ENCODE measurements around the gene TNS4.

The TNS4 gene

GRCh38 chr17:40534371-40535189 is 33.2 kb upstream of the TNS4 start:
- no peak for DNase-seq

DNA sequence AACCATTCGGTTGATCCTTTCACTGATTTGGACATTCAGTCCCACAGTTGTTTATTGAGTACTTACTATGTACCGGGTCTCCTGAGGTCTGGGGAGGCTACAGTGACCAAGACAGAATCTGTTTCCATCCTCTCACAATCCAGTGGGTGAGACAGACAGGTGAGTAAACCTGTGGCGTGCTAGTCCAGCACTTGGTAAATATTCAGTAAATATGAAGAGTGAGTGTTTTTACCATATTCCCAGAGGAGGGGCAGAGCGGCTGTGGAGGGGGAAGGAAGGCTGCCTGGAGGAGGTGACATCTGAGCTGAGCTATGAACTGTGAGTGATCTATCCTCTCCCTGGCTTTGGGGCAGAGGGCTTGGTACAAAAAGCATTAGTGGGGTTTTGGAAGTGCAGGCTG is 32.5 kb upstream of the TNS4 start:
- no peak for DNase-seq

GRCh38 chr17:40532520-40533253 is 31.3 kb upstream of the TNS4 start:
- DNase-seq = no peak

DNA sequence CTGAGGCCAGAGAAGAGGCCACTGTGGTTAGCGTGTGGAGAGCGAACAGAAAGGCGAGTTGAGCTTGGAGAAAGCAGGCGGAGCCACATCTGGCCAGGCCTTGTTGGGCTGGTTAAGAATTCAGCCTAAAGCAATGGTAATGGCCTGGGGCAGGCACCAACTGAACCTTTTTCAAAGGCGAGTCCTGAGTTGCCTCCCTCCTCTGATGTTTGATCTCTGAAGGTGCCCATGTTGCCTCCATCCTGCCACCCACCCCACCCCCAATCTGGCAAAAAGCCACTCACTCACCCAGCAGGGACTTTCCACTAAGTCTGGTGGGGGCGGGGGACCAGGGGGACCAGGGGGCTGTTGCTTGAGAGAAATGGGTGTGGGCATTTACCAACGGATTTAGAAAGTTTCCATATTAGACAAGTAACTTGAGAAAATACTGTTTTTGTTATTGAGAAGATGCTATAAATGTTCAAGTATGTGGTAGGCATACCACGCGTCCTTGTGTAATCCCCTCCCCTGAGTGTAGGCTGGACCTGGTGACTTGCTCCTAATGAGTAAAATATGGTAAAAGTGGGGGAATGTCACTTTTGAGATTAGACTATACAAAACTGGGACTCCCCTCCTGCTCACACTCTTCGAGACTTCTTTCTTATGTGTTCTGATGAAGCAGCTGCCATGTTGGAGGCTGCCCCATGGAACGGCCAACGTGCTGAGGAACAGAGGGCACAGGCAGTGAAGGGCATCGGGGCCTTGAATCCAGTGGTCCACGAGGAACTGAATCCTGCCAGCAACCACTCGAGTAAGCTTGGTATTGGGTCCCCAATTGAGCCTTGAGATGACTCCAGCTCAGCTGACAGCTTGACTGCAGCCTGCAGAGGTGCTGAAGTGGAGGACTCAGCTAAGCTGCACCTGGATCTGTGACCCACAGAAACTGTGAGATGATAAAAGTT is 29.9 kb upstream of the TNS4 start:
- DNase-seq = no peak

DNA sequence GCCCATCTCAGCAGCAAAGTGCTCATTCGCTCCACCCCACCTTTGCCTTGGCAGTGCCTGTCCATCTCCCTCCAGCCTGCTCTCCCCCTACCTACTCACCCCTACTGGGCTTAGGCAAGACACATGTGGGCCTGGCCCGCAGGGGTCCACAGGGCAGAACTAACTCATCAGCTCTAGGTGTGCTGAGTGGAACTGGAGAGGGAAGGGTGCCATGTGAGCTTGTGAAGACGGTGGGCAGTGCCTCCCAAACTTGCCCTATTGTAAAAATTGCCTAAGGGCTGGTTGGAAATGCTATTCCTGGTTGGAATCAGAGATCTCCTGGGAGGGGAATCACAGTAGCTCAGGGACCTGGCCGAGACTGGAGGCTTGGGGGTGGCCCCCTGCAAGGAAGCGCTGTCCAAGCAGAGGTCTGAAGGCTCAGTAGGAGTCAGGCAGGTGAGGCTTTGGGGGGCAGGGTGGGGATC is 29.1 kb upstream of the TNS4 start:
- DNase-seq = no peak

GRCh38 chr17:40529991-40530390 is 28.6 kb upstream of the TNS4 start:
- no peak for DNase-seq

- DNase-seq = no peak
Measured at GRCh38 chr17:40528692-40529417, 27.4 kb upstream of the TNS4 start.

GRCh38 chr17:40526668-40527067 is 25.2 kb upstream of the TNS4 start:
- DNase-seq = no peak

DNA sequence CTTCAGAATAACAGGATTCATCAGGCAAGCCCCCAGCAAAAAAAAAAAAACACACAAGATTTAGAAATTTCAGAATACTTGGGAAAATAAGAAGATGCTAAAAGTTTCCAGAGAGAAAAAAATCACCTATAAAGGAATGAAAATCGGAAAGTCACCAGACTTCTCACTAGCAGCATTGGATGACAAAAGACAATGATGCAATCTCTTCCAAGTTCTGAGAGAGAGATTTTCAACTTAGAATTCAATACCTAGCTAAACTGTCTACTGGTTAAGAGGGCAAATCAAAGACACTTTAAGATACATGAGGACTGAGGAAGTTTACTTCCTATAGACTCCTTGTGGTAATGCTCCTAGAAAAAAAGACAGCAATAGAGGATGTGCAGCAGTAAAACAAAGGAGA is 23.9 kb upstream of the TNS4 start:
- DNase-seq = no peak

DNA sequence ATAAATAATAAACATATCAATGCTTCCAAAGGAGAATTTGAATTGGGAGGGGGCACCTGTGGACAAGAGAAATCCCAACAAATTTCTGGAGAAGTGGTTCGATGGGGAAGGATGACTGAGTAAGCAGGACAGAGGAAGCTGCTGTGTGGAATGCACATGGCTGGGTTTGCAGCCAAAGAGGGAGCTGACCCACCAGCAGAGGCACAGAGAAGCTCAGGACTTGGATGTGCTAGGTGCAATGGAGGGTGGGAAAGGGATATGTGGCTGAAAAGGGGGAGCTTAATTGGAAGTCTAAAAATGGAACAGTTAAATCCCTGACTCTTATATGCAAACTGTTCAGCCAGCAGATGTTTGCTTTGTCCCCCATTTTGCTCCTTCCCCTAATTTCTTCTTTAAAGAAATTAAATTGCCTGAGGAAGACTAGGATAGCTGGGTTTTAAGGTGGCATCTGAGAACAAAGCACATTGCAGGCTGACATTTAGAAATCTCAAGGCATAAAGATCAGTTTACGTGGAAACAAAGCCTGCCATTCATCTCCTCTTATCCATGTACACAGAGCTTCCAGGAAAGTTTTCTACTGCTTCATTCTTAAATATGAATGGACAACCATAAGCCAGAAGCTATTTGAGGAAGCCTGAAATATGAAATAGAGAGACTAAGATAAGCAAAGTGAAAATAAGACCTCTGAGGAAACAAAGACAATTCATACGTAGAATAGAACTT is 23.0 kb upstream of the TNS4 start:
- no peak for DNase-seq

DNA sequence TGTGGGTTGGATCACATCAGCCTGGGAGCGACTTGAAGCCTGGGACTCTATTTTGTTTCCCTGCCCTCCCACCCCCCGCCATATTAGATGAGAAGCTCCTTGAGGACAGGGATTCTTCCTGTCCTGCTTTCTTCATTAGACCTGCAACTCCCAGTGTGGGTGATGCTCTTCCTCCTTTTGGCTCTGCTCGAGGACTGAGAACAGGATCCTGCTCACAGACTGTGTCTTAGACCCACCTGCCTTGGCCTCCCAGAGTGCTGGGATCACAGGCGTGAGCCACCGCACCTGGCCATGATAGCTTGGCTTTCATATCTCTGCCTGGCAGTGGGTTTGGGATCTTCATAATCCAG is 21.5 kb upstream of the TNS4 start:
- DNase-seq = no peak

- no peak for DNase-seq
Measured at GRCh38 chr17:40522250-40522960, 21.0 kb upstream of the TNS4 start.

GRCh38 chr17:40520991-40521453 is 19.6 kb upstream of the TNS4 start:
- DNase-seq = no peak

- DNase-seq = no peak
Measured at GRCh38 chr17:40519089-40519775, 17.8 kb upstream of the TNS4 start.

DNA sequence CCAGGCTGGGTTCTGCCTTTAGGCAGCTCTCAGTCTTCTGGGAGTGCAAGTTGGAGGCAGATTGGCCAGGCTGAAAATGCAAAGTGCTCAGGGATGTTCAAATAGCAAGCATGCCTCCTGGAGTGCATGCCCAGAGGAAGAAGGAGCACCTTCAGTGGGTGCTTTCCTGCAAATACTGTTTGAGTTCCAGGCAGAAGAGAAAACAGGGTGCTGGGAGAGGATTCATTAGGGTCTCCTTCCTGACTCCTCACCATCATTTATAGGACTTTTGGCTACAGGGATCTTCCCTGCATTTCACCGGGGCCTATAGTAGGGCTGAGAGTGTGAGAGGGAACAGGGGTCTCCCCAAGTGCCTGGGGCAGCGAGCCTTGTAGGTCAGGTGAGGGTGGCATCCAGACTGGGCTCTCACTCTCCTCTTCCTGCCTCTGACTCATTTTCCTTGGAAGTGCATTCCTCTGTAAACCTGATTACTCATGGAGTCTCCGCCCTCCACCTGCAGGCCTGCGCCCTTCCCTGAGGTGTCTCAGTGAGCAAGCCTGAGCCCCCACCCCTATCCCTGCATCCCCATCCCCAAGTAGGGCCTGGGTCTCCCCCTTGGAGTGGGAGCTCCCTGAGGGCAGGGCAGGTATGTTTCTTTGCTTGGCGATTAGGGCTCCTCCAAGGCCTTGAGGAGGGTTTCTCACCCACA is 17.1 kb upstream of the TNS4 start:
- no peak for DNase-seq

DNA sequence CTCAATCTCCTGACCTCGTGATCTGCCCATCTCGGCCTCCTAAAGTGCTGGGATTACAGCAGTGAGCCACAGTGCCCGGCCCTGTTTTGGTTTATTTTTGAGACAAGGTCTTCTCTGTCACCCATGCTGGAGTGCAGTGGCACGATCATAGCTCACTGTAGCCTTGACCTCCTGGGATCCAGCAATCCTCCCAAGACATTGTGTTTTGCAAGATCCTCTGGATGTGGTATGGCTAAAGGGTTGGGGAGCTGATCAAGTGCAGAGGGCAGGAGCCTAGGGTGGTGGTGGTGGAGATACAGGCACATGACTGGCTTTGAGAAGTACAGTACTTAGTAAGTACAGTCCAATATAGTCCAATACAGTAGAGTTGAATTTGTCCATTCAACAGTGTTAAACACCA is 16.6 kb upstream of the TNS4 start:
- DNase-seq = no peak

GRCh38 chr17:40517286-40517662 is 15.9 kb upstream of the TNS4 start:
- no peak for DNase-seq

DNA sequence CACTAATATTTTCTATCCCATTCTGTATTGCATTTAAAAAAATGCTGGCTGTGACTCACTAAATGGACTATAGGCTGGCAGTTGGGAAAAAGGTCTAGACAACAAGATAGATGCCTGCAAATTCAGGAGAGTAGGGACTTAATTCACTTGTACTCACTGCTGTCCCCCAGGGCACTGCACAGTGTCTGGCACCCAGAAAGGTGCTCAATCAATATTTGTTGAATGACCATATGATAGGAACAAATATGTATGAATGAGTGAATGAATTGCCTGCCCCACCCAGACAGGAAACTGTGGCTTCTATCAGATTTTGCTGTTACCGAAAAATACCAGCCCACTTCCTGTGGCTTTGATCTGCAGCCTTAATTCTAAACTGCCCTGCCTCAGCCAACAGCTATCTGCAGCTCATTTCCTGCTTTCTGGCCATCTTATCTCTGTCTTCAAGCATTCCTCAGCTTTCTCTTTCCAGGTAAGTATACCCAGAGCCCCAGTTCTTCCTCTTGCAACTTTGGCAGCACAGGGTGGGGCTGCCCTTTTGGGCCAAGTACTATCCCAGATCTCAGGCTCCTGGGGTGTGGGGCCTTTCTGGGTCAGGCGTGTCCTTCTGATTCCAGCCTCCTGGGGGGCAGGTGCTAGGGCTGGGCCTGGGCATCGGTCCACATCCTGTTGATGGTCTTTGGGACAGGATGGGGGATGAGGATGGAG is 15.3 kb upstream of the TNS4 start:
- DNase-seq = no peak

- DNase-seq = no peak
Measured at GRCh38 chr17:40515491-40516041, 14.1 kb upstream of the TNS4 start.
